Measurements from ENCODE around the gene FOXL2. TPM values are rescaled to one million over a fixed set of nuclear protein-coding genes. Genes with fewer than 3 reads are reported as not detected.

Gene FOXL2
- total and polyA plus RNA-seq, 9 of the 15 experiments (the other 6 are each of a cell fraction or from before 2014, with no cell fraction given): 0.27 to 22.1 (median 3.2) TPM

- TF ChIP-seq, protein P1, sequence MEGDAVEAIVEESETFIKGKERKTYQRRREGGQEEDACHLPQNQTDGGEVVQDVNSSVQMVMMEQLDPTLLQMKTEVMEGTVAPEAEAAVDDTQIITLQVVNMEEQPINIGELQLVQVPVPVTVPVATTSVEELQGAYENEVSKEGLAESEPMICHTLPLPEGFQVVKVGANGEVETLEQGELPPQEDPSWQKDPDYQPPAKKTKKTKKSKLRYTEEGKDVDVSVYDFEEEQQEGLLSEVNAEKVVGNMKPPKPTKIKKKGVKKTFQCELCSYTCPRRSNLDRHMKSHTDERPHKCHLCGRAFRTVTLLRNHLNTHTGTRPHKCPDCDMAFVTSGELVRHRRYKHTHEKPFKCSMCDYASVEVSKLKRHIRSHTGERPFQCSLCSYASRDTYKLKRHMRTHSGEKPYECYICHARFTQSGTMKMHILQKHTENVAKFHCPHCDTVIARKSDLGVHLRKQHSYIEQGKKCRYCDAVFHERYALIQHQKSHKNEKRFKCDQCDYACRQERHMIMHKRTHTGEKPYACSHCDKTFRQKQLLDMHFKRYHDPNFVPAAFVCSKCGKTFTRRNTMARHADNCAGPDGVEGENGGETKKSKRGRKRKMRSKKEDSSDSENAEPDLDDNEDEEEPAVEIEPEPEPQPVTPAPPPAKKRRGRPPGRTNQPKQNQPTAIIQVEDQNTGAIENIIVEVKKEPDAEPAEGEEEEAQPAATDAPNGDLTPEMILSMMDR (IDR thresholded peaks at IDR 0.05 in 2 of 3, conservative IDR thresholded peaks at IDR 0.05 in 1 of 3; ENCODE audit: insufficient read depth in 2 of 3, low read depth in 1 of 3, low read length in 3 of 3): peak; percentile 65 to 68 (median 67)
- TF ChIP-seq ELF4 (CRISPR knock-in tag; IDR thresholded peaks at IDR 0.05) (no peak), CBFB (CRISPR knock-in tag; IDR thresholded peaks at IDR 0.05) (no peak), ZNF253 (CRISPR knock-in tag; conservative IDR thresholded peaks at IDR 0.05) (no peak), EWSR1 (IDR thresholded peaks at IDR 0.05; ENCODE audit: borderline replicate concordance, low read depth, partially characterized antibody) (no peak), ZKSCAN8 (CRISPR knock-in tag; IDR thresholded peaks at IDR 0.05) (no peak), FIP1L1 (IDR thresholded peaks at IDR 0.05; ENCODE audit: low read depth, low read length, poor library complexity, severe bottlenecking) (peak; percentile 43), ZNF12 (CRISPR knock-in tag; IDR thresholded peaks at IDR 0.05) (no peak), ZNF79 (CRISPR knock-in tag; IDR thresholded peaks at IDR 0.05; ENCODE audit: low read depth) (no peak), PTRF (tag; IDR thresholded peaks at IDR 0.05) (no peak), KAT2B (IDR thresholded peaks at IDR 0.05; ENCODE audit: low read depth, low read length) (no peak), RBBP5 (IDR thresholded peaks at IDR 0.05; ENCODE audit: borderline replicate concordance, insufficient read depth, low read length, poor library complexity, severe bottlenecking) (no peak), SRSF1 (IDR thresholded peaks at IDR 0.05; ENCODE audit: low read depth, low read length) (no peak), WHSC1 (IDR thresholded peaks at IDR 0.05; ENCODE audit: low read length) (no peak), TRIM28 (IDR thresholded peaks at IDR 0.05) (no peak), NRF1 (conservative IDR thresholded peaks at IDR 0.05 in 1 of 2, IDR thresholded peaks at IDR 0.05 in 1 of 2) (peak; percentile 62 to 73; a peak in 2 of 4 replicates), DIDO1 (tag; IDR thresholded peaks at IDR 0.05; ENCODE audit: low read depth) (no peak), MXD1 (CRISPR knock-in tag; IDR thresholded peaks at IDR 0.05; ENCODE audit: borderline replicate concordance, poor library complexity, severe bottlenecking) (no peak), ASH1L (IDR thresholded peaks at IDR 0.05; ENCODE audit: borderline replicate concordance, low read depth, partially characterized antibody) (no peak), KAT8 (IDR thresholded peaks at IDR 0.05; ENCODE audit: low read depth) (no peak), PML (IDR thresholded peaks at IDR 0.05; ENCODE audit: low read length) (no peak; the same call in 1 of the 2 replicates), RAD21 (CRISPR knock-in tag; conservative IDR thresholded peaks at IDR 0.05 in 1 of 2, IDR thresholded peaks at IDR 0.05 in 1 of 2) (peak in 1 of 2 experiments; percentile 35; a peak in 1 of 4 replicates), SMAD1 (IDR thresholded peaks at IDR 0.05; ENCODE audit: low read depth, low read length, partially characterized antibody) (no peak), RHOXF2B (CRISPR knock-in tag; conservative IDR thresholded peaks at IDR 0.05) (no peak)
- TF ChIP-seq, protein P2, sequence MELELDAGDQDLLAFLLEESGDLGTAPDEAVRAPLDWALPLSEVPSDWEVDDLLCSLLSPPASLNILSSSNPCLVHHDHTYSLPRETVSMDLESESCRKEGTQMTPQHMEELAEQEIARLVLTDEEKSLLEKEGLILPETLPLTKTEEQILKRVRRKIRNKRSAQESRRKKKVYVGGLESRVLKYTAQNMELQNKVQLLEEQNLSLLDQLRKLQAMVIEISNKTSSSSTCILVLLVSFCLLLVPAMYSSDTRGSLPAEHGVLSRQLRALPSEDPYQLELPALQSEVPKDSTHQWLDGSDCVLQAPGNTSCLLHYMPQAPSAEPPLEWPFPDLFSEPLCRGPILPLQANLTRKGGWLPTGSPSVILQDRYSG (tag; conservative IDR thresholded peaks at IDR 0.05; ENCODE audit: low read depth): no peak
Observed at GRCh38 chr3:138945709-138946662, 951 bp downstream of the FOXL2 start (continued).
